ENCODE results near the gene SEMA3E.

GRCh38 chr7:83457022-83457892 lies 191.7 kb downstream of the SEMA3E start:
- TF ChIP-seq, protein P1, sequence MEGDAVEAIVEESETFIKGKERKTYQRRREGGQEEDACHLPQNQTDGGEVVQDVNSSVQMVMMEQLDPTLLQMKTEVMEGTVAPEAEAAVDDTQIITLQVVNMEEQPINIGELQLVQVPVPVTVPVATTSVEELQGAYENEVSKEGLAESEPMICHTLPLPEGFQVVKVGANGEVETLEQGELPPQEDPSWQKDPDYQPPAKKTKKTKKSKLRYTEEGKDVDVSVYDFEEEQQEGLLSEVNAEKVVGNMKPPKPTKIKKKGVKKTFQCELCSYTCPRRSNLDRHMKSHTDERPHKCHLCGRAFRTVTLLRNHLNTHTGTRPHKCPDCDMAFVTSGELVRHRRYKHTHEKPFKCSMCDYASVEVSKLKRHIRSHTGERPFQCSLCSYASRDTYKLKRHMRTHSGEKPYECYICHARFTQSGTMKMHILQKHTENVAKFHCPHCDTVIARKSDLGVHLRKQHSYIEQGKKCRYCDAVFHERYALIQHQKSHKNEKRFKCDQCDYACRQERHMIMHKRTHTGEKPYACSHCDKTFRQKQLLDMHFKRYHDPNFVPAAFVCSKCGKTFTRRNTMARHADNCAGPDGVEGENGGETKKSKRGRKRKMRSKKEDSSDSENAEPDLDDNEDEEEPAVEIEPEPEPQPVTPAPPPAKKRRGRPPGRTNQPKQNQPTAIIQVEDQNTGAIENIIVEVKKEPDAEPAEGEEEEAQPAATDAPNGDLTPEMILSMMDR (IDR thresholded peaks at IDR 0.05): no peak
- TF ChIP-seq POLR2A (IDR thresholded peaks at IDR 0.05): no peak
